ENCODE measurements around the gene CYP2C19. TPM values are rescaled to one million over a fixed set of nuclear protein-coding genes. Genes with fewer than 3 reads are reported as not detected.
"Not testable (repeated sequence)": the region's sequence is repeated elsewhere in the genome, so short reads cannot be mapped to it uniquely, and the experiment has no call there.

Gene CYP2C19
- total RNA-seq, 4 donors from 2014 or later = 0.30 to 1.9 (median 1.0) TPM

DNA sequence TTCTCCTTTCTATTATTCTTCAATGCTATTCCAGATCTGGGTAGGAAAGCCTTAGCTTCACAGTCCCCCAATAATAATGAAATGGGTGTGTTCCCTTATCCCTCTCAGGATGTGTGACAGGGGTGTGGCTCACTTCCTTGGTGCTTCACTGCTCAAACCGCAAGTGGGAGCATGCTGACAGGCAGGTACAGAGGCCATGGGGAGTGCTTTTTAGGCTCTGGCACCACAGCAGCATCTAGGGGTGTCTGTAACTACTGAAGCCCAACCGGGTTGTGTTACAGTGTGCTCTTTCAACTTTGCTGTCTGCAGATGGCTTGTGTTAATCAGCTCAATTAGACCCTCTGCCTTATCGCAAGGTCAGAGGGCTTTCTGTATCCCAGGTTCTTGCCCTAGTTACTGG, 96.6 kb downstream of the CYP2C19 start:
- DNase-seq (ENCODE audit: low spot score in 2 of 2) = no peak
- no peak overlapping the region for H3K27ac ChIP-seq

DNA sequence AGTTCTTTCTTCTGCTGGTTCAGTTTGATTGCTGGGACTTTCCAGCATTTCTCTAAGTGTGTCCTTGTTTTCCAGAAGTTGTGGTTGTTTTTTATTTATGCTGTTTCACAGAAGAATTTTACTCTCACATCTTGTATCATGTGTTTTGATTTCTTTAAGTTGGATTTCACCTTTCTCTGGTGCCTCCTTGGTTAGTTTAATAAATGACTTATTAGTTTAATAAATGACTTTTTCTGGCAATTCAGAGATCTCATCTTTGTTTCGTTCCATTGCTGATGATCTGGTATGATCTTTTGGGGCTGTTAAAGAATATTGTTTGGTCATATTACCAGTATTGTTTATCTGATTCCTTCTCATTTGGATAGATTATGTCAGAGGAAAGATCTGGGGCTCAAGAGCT, 116.2 kb downstream of the CYP2C19 start:
- 93% methylated on average over 1 of the region's 1 CpG for WGBS

More for the DNA sequence above, 96.6 kb downstream of the CYP2C19 start:
- no peak overlapping the region for H3K4me3 ChIP-seq
- H3K36me3 ChIP-seq = no peaks in the 10 kb centered on the region
- H3K27me3 ChIP-seq = no peaks in the 10 kb centered on the region
- no peak for TF ChIP-seq EP300 (IDR thresholded peaks at IDR 0.05)
- TF ChIP-seq POLR2AphosphoS5 (IDR thresholded peaks at IDR 0.05) = no peak
- TF ChIP-seq, protein P1, sequence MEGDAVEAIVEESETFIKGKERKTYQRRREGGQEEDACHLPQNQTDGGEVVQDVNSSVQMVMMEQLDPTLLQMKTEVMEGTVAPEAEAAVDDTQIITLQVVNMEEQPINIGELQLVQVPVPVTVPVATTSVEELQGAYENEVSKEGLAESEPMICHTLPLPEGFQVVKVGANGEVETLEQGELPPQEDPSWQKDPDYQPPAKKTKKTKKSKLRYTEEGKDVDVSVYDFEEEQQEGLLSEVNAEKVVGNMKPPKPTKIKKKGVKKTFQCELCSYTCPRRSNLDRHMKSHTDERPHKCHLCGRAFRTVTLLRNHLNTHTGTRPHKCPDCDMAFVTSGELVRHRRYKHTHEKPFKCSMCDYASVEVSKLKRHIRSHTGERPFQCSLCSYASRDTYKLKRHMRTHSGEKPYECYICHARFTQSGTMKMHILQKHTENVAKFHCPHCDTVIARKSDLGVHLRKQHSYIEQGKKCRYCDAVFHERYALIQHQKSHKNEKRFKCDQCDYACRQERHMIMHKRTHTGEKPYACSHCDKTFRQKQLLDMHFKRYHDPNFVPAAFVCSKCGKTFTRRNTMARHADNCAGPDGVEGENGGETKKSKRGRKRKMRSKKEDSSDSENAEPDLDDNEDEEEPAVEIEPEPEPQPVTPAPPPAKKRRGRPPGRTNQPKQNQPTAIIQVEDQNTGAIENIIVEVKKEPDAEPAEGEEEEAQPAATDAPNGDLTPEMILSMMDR (IDR thresholded peaks at IDR 0.05) = no peak
- no peak for TF ChIP-seq POLR2A (IDR thresholded peaks at IDR 0.05)
- WGBS = 64% methylated on average over 3 of the region's 3 CpGs
- H3K4me1 ChIP-seq = no peaks in the 10 kb centered on the region
- no peaks in the 10 kb centered on the region for H3K9me3 ChIP-seq

DNA sequence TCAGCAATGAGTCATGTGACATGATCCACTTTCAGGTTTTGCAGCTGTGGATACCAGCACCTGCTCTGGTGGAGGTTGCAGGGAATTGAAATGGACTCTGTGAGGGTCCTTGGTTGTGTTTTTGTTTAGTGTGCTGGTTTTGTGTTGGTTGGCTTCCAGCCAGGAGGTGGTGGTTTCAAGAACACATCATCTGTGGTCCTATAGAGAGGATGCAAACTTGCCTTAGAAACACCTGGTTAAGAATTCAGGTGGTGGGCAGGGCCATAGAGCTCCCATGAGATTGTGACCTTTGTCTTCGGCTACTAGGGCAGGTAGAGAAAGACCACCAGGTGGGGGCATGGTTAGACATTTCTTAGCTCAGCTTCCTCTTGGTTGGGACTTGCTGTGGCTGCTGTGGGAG, 116.7 kb downstream of the CYP2C19 start:
- TF ChIP-seq POLR2A (IDR thresholded peaks at IDR 0.05) = no peak
- TF ChIP-seq POLR2AphosphoS5 (IDR thresholded peaks at IDR 0.05) = no peak
- TF ChIP-seq, protein P1 (IDR thresholded peaks at IDR 0.05) = no peak
- TF ChIP-seq EP300 (IDR thresholded peaks at IDR 0.05) = no peak
- Histone ChIP-seq H3K36me3 (no peaks in the 10 kb centered on the region), H3K27ac (no peak overlapping the region), H3K4me1 (no peaks in the 10 kb centered on the region), H3K9me3 (no peaks in the 10 kb centered on the region), H3K4me3 (no peak overlapping the region), H3K27me3 (no peaks in the 10 kb centered on the region)
- WGBS = 88% methylated on average over 1 of the region's 1 CpG
- no peak for DNase-seq (ENCODE audit: low spot score in 2 of 2)

More for the DNA sequence above, 116.2 kb downstream of the CYP2C19 start:
- Histone ChIP-seq H3K27ac (no peak overlapping the region), H3K36me3 (no peaks in the 10 kb centered on the region), H3K9me3 (no peaks in the 10 kb centered on the region), H3K4me3 (no peak overlapping the region), H3K4me1 (no peaks in the 10 kb centered on the region), H3K27me3 (no peaks in the 10 kb centered on the region)
- TF ChIP-seq POLR2A (IDR thresholded peaks at IDR 0.05) = no peak
- no peak for TF ChIP-seq EP300 (IDR thresholded peaks at IDR 0.05)
- no peak for DNase-seq (ENCODE audit: low spot score in 2 of 2)

DNA sequence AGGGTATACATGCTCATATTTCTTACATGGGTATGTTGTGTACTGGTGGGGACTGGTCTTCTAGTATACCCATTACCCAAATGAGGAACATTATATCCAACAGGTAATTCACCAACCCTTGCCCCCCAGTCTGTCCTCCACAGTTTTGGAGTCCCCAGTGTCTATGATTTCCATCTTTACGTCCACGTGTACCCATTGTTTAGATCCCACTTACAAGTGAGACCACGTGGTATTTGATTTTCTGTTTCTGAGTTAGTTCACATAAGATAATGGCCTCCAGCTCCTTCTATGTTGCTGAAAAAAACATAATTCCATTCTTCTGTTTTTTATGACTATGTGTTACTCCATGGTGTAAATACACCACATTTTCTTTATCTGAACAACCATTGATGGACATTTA, 126.6 kb downstream of the CYP2C19 start:
- Histone ChIP-seq H3K36me3 (no peaks in the 10 kb centered on the region), H3K27me3 (no peaks in the 10 kb centered on the region), H3K4me1 (no peaks in the 10 kb centered on the region), H3K27ac (no peak overlapping the region), H3K4me3 (no peak overlapping the region), H3K9me3 (no peaks in the 10 kb centered on the region)
- TF ChIP-seq EP300 (IDR thresholded peaks at IDR 0.05) = no peak
- no peak for DNase-seq (ENCODE audit: low spot score in 2 of 2)
- 76% methylated on average over 3 of the region's 3 CpGs for WGBS

DNA sequence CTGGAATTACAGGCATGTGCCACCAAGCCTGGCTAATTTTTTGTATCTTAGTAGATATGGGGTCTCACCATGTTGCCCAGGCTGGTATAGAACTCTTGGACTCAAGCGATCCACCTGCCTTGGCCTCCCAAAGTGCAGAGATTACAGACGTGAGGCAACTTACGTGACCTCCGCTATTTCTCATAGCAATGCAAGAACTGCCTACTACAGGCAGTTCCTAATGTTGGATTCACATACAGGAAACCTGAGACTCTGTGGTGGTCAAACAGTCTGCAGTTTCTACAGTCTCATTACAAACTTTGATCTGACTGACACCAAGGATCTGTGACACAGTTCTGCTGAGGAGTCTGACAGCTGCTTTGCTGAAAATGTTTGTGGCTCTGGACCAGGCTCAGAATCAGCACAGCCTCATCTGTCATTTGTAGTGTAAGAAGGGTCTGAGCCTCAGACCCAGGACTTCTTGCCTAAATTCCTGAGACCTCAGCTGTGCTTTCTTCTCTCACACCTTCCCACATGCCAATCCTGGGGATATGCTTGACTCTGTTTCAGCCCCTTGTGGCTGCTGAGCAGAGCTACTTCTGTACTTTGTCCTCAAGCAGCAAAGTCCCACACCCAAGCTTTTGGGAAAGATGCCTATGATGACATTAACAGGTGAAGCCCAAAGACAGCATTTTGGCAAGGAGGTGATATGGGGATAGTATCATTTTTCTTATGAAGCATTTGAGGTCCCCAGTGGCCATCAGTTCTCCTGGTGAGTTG, 128.0 kb downstream of the CYP2C19 start:
- 85% methylated on average over 4 of the region's 4 CpGs for WGBS
- no peaks in the 10 kb centered on the region for H3K36me3 ChIP-seq

DNA sequence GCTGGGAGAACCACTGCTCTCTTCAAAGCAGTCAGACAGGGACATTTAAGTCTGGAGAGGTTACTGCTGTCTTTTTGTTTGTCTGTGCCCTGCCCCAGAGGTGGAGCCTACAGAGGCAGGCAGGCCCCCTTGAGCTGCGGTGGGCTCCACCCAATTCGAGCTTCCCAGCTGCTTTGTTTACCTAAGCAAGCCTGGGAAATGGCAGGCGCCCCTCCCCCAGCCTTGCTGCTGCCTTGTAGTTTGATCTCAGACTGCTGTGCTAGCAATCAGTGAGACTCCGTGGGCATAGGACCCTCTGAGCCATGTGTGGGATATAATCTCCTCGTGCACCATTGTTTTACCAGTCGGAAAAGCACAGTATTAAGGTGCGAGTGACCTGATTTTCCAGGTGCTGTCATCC, 135.9 kb downstream of the CYP2C19 start:
- 63% methylated on average over 7 of the region's 7 CpGs for WGBS
- H3K36me3 ChIP-seq; H3K27ac ChIP-seq; H3K27me3 ChIP-seq; H3K9me3 ChIP-seq; DNase-seq (ENCODE audit: low spot score in 2 of 2); H3K4me3 ChIP-seq; H3K4me1 ChIP-seq: not testable (repeated sequence)

More for the DNA sequence above, 128.0 kb downstream of the CYP2C19 start:
- Histone ChIP-seq H3K9me3 (no peaks in the 10 kb centered on the region), H3K27me3 (no peaks in the 10 kb centered on the region), H3K27ac (no peak overlapping the region), H3K4me3 (no peak overlapping the region), H3K4me1 (no peaks in the 10 kb centered on the region)
- no peak for DNase-seq (ENCODE audit: low spot score in 2 of 2)
- TF ChIP-seq, protein P1 (IDR thresholded peaks at IDR 0.05) = no peak
- no peak for TF ChIP-seq POLR2A (IDR thresholded peaks at IDR 0.05)
- no peak for TF ChIP-seq POLR2AphosphoS5 (IDR thresholded peaks at IDR 0.05)
- no peak for TF ChIP-seq EP300 (IDR thresholded peaks at IDR 0.05)

DNA sequence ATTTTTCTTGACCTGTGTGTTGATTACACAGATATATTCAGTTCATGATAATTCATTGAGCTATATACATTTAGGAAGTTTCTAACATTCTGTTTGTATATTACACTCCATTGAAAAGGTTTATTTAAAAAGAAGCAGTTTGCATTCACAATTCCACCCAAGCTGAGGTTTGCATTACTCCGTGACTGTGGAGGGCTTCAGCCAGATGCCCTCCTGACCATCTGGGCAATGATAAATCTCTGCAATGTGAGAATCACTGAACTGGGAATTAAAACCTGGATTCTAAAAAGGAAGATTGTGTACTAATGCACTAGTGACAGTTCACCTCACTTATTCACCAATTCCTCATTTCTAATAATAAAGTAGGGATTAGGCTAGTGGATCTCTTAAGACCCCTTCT, 139.6 kb downstream of the CYP2C19 start:
- H3K4me3 ChIP-seq = no peak overlapping the region
- peaks cover 1% of the 10 kb centered on the region for H3K9me3 ChIP-seq
- 90% methylated on average over 1 of the region's 1 CpG for WGBS
- H3K27ac ChIP-seq = no peak overlapping the region
- H3K36me3 ChIP-seq = no peaks in the 10 kb centered on the region
- TF ChIP-seq POLR2AphosphoS5 (IDR thresholded peaks at IDR 0.05) (no peak), POLR2A (IDR thresholded peaks at IDR 0.05) (no peak), EP300 (IDR thresholded peaks at IDR 0.05) (no peak)
- TF ChIP-seq, protein P1 (IDR thresholded peaks at IDR 0.05) = no peak
- H3K27me3 ChIP-seq = no peaks in the 10 kb centered on the region
- no peaks in the 10 kb centered on the region for H3K4me1 ChIP-seq
- no peak for DNase-seq (ENCODE audit: low spot score in 2 of 2)
